Nephron (organoid): ENCODE data around the gene WDR6.
A peak's percentile ranks its signal among the peaks of the same experiment; 100 is the strongest.

Source experiments
- H3K27ac Mint-ChIP-seq, 3 experiments: 2 replicates each; pipeline ENCODE4 v1.8.0; 2020; ENCODE audit warnings: mixed read lengths in 3 of 3, mild to moderate bottlenecking in 2 of 3, moderate library complexity in 1 of 3
- H3K27me3 Mint-ChIP-seq: 2 replicates; pipeline ENCODE4 v1.8.0; 2021; ENCODE audit warnings: low read depth, mild to moderate bottlenecking, moderate library complexity, mixed read lengths
- H3K36me3 Mint-ChIP-seq: 2 replicates; pipeline ENCODE4 v1.8.0; 2020; ENCODE audit warnings: low read depth, mixed read lengths
- H3K4me1 Mint-ChIP-seq: 2 replicates; pipeline ENCODE4 v1.8.0; 2020; ENCODE audit warnings: mixed read lengths
- H3K4me3 Mint-ChIP-seq, 3 experiments: 2 replicates each; pipeline ENCODE4 v1.8.0; 2020; ENCODE audit warnings: mild to moderate bottlenecking in 3 of 3, mixed read lengths in 3 of 3, moderate library complexity in 2 of 3
- H3K9me3 Mint-ChIP-seq: 2 replicates; pipeline ENCODE4 v1.8.0; 2020; ENCODE audit warnings: mixed read lengths
- CTCF ChIP-seq, 3 experiments: fragments of 200-600 bp; sonication (generic); IDR thresholded peaks; one replicate each; pipeline ENCODE4 v1.5.0; 2021; ENCODE audit warnings: antibody characterized with exemption in 3 of 3; ENCODE audit not compliant: unreplicated experiment in 3 of 3

WDR6 gene

GRCh38 chr3:49016414-49017228 is 9.4 kb downstream of the WDR6 start:
- Mint-ChIP-seq H3K4me3 (peak overlapping the region; percentile 86 to 96 (median 88)), H3K27ac (no peak overlapping the region)

GRCh38 chr3:49017229-49017970 is 10.2 kb downstream of the WDR6 start:
- Mint-ChIP-seq H3K4me3 (peak overlapping the region; percentile 86 to 96 (median 88)), H3K4me1 (peaks cover 13% of the 10 kb centered on the region), H3K27ac (peak overlapping the region in 2 of 3 experiments; percentile 18 to 51), H3K9me3 (no peaks in the 10 kb centered on the region), H3K27me3 (peaks cover 3% of the 10 kb centered on the region), H3K36me3 (peaks cover 17% of the 10 kb centered on the region)
- no peak for TF ChIP-seq CTCF (IDR thresholded peaks at IDR 0.05; ENCODE audit: unreplicated experiment in 3 of 3)

More at GRCh38 chr3:49016414-49017228, 9.4 kb downstream of the WDR6 start:
- H3K36me3 Mint-ChIP-seq = peaks cover 24% of the 10 kb centered on the region
- no peaks in the 10 kb centered on the region for H3K9me3 Mint-ChIP-seq
- H3K27me3 Mint-ChIP-seq = peaks cover 3% of the 10 kb centered on the region
- peaks cover 21% of the 10 kb centered on the region for H3K4me1 Mint-ChIP-seq
- no peak for TF ChIP-seq CTCF (IDR thresholded peaks at IDR 0.05; ENCODE audit: unreplicated experiment in 3 of 3)

GRCh38 chr3:49017971-49018706 is 10.9 kb downstream of the WDR6 start, which contains the start of gene DALRD3:
Gene DALRD3 (minus strand): TSS chr3:49018580. CDS start chr3:49018564, 16 bp downstream.
- no peak for TF ChIP-seq CTCF (IDR thresholded peaks at IDR 0.05; ENCODE audit: unreplicated experiment in 3 of 3)
- Mint-ChIP-seq H3K4me1 (peaks cover 13% of the 10 kb centered on the region), H3K27ac (peak within 1 kb of the TSS; percentile 55 to 80 (median 64)), H3K9me3 (no peaks in the 10 kb centered on the region), H3K36me3 (peaks cover 17% of the 10 kb centered on the region), H3K4me3 (peak within 1 kb of the TSS; percentile 96 to 98 (median 98)), H3K27me3 (peaks cover 3% of the 10 kb centered on the region)

- no peak for TF ChIP-seq CTCF (IDR thresholded peaks at IDR 0.05; ENCODE audit: unreplicated experiment in 3 of 3)
- H3K36me3 Mint-ChIP-seq = peaks cover 19% of the 10 kb centered on the region
- H3K4me3 Mint-ChIP-seq = peak overlapping the region; percentile 86 to 98 (median 96)
- peaks cover 3% of the 10 kb centered on the region for H3K27me3 Mint-ChIP-seq
- H3K9me3 Mint-ChIP-seq = no peaks in the 10 kb centered on the region
- H3K27ac Mint-ChIP-seq = peak overlapping the region; percentile 55 to 80 (median 64)
- H3K4me1 Mint-ChIP-seq = peaks cover 15% of the 10 kb centered on the region
Observed at GRCh38 chr3:49018707-49019006, 11.5 kb downstream of the WDR6 start.

GRCh38 chr3:49019941-49020329 is 12.7 kb downstream of the WDR6 start:
- H3K27me3 Mint-ChIP-seq = peaks cover 3% of the 10 kb centered on the region
- peaks cover 15% of the 10 kb centered on the region for H3K4me1 Mint-ChIP-seq
- no peaks in the 10 kb centered on the region for H3K9me3 Mint-ChIP-seq
- H3K27ac Mint-ChIP-seq = peak overlapping the region; percentile 51 to 76 (median 74)
- TF ChIP-seq CTCF (IDR thresholded peaks at IDR 0.05; ENCODE audit: unreplicated experiment in 3 of 3) = no peak
- H3K36me3 Mint-ChIP-seq = peaks cover 29% of the 10 kb centered on the region
- H3K4me3 Mint-ChIP-seq = peak overlapping the region; percentile 96 to 98 (median 98)
